Measurements from ENCODE around the gene PKNOX2.

Gene PKNOX2

GRCh38 chr11:125407046-125407445, 242.5 kb downstream of the PKNOX2 start:
- Histone ChIP-seq H2BK5ac (ENCODE audit: low read depth, low read length, poor library complexity) (no peak overlapping the region), H3K18ac (ENCODE audit: low read length) (no peak overlapping the region), H3K9ac (ENCODE audit: low read length) (no peak overlapping the region), H3K14ac (ENCODE audit: low read length) (no peak overlapping the region), H3K9me3 (ENCODE audit: insufficient read depth, low read depth, low read length) (no peaks in the 10 kb centered on the region), H3K36me3 (ENCODE audit: control insufficient read depth in 1 of 2, insufficient read depth in 2 of 2, low read length in 2 of 2) (no peaks in the 10 kb centered on the region), H2AFZ (ENCODE audit: insufficient read depth, low read length, poor library complexity) (no peak overlapping the region), H3K79me1 (ENCODE audit: low read length) (peaks cover 3% of the 10 kb centered on the region), H3K23ac (ENCODE audit: low read length) (no peak overlapping the region), H3K4me2 (ENCODE audit: low read length) (no peak overlapping the region), H2BK120ac (ENCODE audit: insufficient read depth, low read length, poor library complexity) (no peak overlapping the region), H4K8ac (ENCODE audit: low read depth, low read length) (no peak overlapping the region), H3K4me1 (ENCODE audit: control insufficient read depth in 1 of 2, insufficient read depth in 2 of 2, low read length in 2 of 2) (peaks cover 8 to 9% of the 10 kb centered on the region in 2 experiments), H2AK5ac (ENCODE audit: low read length) (no peak overlapping the region), H4K91ac (ENCODE audit: low read depth, low read length) (no peak overlapping the region), H3K27ac (ENCODE audit: low read depth, low read length) (no peak overlapping the region), H3K4ac (ENCODE audit: low read depth, low read length) (no peak overlapping the region), H4K12ac (ENCODE audit: low read depth, low read length) (no peak overlapping the region), H3K27me3 (ENCODE audit: insufficient read depth, low read length) (no peaks in the 10 kb centered on the region), H3K4me3 (ENCODE audit: low read depth, low read length) (no peak overlapping the region), H3K79me2 (ENCODE audit: control insufficient read depth, insufficient read depth, low read length, poor library complexity) (no peaks in the 10 kb centered on the region), H2BK12ac (ENCODE audit: low read length) (no peak overlapping the region)
- WGBS (ENCODE audit: extremely low coverage, insufficient coverage, insufficient read length), result no CpG with 5 or more reads among the region's 2 CpGs
- no peak for DNase-seq

GRCh38 chr11:125408311-125408711, 243.8 kb downstream of the PKNOX2 start:
- H2BK12ac ChIP-seq (ENCODE audit: low read length), result no peak overlapping the region
- no peak overlapping the region for H2AFZ ChIP-seq (ENCODE audit: insufficient read depth, low read length, poor library complexity)
- DNase-seq, result no peak
- no peak overlapping the region for H3K4me2 ChIP-seq (ENCODE audit: low read length)
- peaks cover 3% of the 10 kb centered on the region for H3K79me1 ChIP-seq (ENCODE audit: low read length)
- peaks cover 8 to 9% of the 10 kb centered on the region in 2 experiments for H3K4me1 ChIP-seq (ENCODE audit: control insufficient read depth in 1 of 2, insufficient read depth in 2 of 2, low read length in 2 of 2)
- H3K9ac ChIP-seq (ENCODE audit: low read length), result no peak overlapping the region
- no peak overlapping the region for H2BK5ac ChIP-seq (ENCODE audit: low read depth, low read length, poor library complexity)
- H3K23ac ChIP-seq (ENCODE audit: low read length), result no peak overlapping the region
- no peak overlapping the region for H4K12ac ChIP-seq (ENCODE audit: low read depth, low read length)
- no peak overlapping the region for H3K18ac ChIP-seq (ENCODE audit: low read length)
- H2BK120ac ChIP-seq (ENCODE audit: insufficient read depth, low read length, poor library complexity), result no peak overlapping the region
- no CpG with 5 or more reads among the region's 12 CpGs for WGBS (ENCODE audit: extremely low coverage, insufficient coverage, insufficient read length)
- no peak overlapping the region for H3K27ac ChIP-seq (ENCODE audit: low read depth, low read length)
- H3K36me3 ChIP-seq (ENCODE audit: control insufficient read depth in 1 of 2, insufficient read depth in 2 of 2, low read length in 2 of 2), result no peaks in the 10 kb centered on the region
- no peak overlapping the region for H2AK5ac ChIP-seq (ENCODE audit: low read length)
- H3K27me3 ChIP-seq (ENCODE audit: insufficient read depth, low read length), result no peaks in the 10 kb centered on the region
- no peak overlapping the region for H3K14ac ChIP-seq (ENCODE audit: low read length)
- no peaks in the 10 kb centered on the region for H3K79me2 ChIP-seq (ENCODE audit: control insufficient read depth, insufficient read depth, low read length, poor library complexity)
- no peak overlapping the region for H4K91ac ChIP-seq (ENCODE audit: low read depth, low read length)
- H3K4ac ChIP-seq (ENCODE audit: low read depth, low read length), result no peak overlapping the region
- H4K8ac ChIP-seq (ENCODE audit: low read depth, low read length), result no peak overlapping the region
- H3K4me3 ChIP-seq (ENCODE audit: low read depth, low read length), result no peak overlapping the region
- H3K9me3 ChIP-seq (ENCODE audit: insufficient read depth, low read depth, low read length), result no peaks in the 10 kb centered on the region

- peaks cover 3 to 4% of the 10 kb centered on the region in 2 experiments for H3K4me1 ChIP-seq (ENCODE audit: control insufficient read depth in 1 of 2, insufficient read depth in 2 of 2, low read length in 2 of 2)
- peak; percentile 9 to 20 for DNase-seq
- no peaks in the 10 kb centered on the region for H3K36me3 ChIP-seq (ENCODE audit: control insufficient read depth in 1 of 2, insufficient read depth in 2 of 2, low read length in 2 of 2)
- H3K9me3 ChIP-seq (ENCODE audit: insufficient read depth, low read depth, low read length), result no peaks in the 10 kb centered on the region
- H3K4me2 ChIP-seq (ENCODE audit: low read length), result no peak overlapping the region
- H3K4ac ChIP-seq (ENCODE audit: low read depth, low read length), result no peak overlapping the region
- no peak overlapping the region for H3K9ac ChIP-seq (ENCODE audit: low read length)
- no peaks in the 10 kb centered on the region for H3K79me1 ChIP-seq (ENCODE audit: low read length)
- no peak overlapping the region for H2BK120ac ChIP-seq (ENCODE audit: insufficient read depth, low read length, poor library complexity)
- no peaks in the 10 kb centered on the region for H3K79me2 ChIP-seq (ENCODE audit: control insufficient read depth, insufficient read depth, low read length, poor library complexity)
- no peak overlapping the region for H4K12ac ChIP-seq (ENCODE audit: low read depth, low read length)
- no peak overlapping the region for H2BK5ac ChIP-seq (ENCODE audit: low read depth, low read length, poor library complexity)
- H3K18ac ChIP-seq (ENCODE audit: low read length), result no peak overlapping the region
- no peak overlapping the region for H3K27ac ChIP-seq (ENCODE audit: low read depth, low read length)
- H3K23ac ChIP-seq (ENCODE audit: low read length), result no peak overlapping the region
- no peaks in the 10 kb centered on the region for H3K27me3 ChIP-seq (ENCODE audit: insufficient read depth, low read length)
- no peak overlapping the region for H4K91ac ChIP-seq (ENCODE audit: low read depth, low read length)
- no peak overlapping the region for H3K4me3 ChIP-seq (ENCODE audit: low read depth, low read length)
- no peak overlapping the region for H2BK12ac ChIP-seq (ENCODE audit: low read length)
- no peak overlapping the region for H2AK5ac ChIP-seq (ENCODE audit: low read length)
- H3K14ac ChIP-seq (ENCODE audit: low read length), result no peak overlapping the region
- no CpG with 5 or more reads among the region's 12 CpGs for WGBS (ENCODE audit: extremely low coverage, insufficient coverage, insufficient read length)
- no peak overlapping the region for H2AFZ ChIP-seq (ENCODE audit: insufficient read depth, low read length, poor library complexity)
- H4K8ac ChIP-seq (ENCODE audit: low read depth, low read length), result no peak overlapping the region
Observed at GRCh38 chr11:125410091-125410490, 245.5 kb downstream of the PKNOX2 start.

- Histone ChIP-seq H3K9me3 (ENCODE audit: insufficient read depth, low read depth, low read length) (no peaks in the 10 kb centered on the region), H4K8ac (ENCODE audit: low read depth, low read length) (no peak overlapping the region), H4K91ac (ENCODE audit: low read depth, low read length) (no peak overlapping the region), H3K4me2 (ENCODE audit: low read length) (no peak overlapping the region), H3K79me2 (ENCODE audit: control insufficient read depth, insufficient read depth, low read length, poor library complexity) (no peaks in the 10 kb centered on the region), H2AK5ac (ENCODE audit: low read length) (no peak overlapping the region), H3K36me3 (ENCODE audit: control insufficient read depth in 1 of 2, insufficient read depth in 2 of 2, low read length in 2 of 2) (no peaks in the 10 kb centered on the region), H4K12ac (ENCODE audit: low read depth, low read length) (no peak overlapping the region), H3K27me3 (ENCODE audit: insufficient read depth, low read length) (no peaks in the 10 kb centered on the region), H3K23ac (ENCODE audit: low read length) (no peak overlapping the region), H3K79me1 (ENCODE audit: low read length) (no peaks in the 10 kb centered on the region), H3K4ac (ENCODE audit: low read depth, low read length) (no peak overlapping the region), H2BK12ac (ENCODE audit: low read length) (no peak overlapping the region), H2BK120ac (ENCODE audit: insufficient read depth, low read length, poor library complexity) (no peak overlapping the region), H3K9ac (ENCODE audit: low read length) (no peak overlapping the region), H3K18ac (ENCODE audit: low read length) (no peak overlapping the region), H3K27ac (ENCODE audit: low read depth, low read length) (no peak overlapping the region), H3K4me1 (ENCODE audit: control insufficient read depth in 1 of 2, insufficient read depth in 2 of 2, low read length in 2 of 2) (peaks cover 3 to 4% of the 10 kb centered on the region in 2 experiments), H3K14ac (ENCODE audit: low read length) (no peak overlapping the region), H3K4me3 (ENCODE audit: low read depth, low read length) (no peak overlapping the region), H2AFZ (ENCODE audit: insufficient read depth, low read length, poor library complexity) (no peak overlapping the region), H2BK5ac (ENCODE audit: low read depth, low read length, poor library complexity) (no peak overlapping the region)
- WGBS (ENCODE audit: extremely low coverage, insufficient coverage, insufficient read length), result no CpG with 5 or more reads among the region's 7 CpGs
- no peak for DNase-seq
Observed at GRCh38 chr11:125412177-125412496, 247.6 kb downstream of the PKNOX2 start.
